Non-pigmented ciliary epithelial cell (primary cell): ENCODE results near the gene ANKRD18A.

Source experiments
- DNase-seq: peaks from one replicate; pipeline ENCODE4 v3.0.0-alpha.2; 2010; ENCODE audit warnings: low read depth

The ANKRD18A gene

GRCh38 chr9:38529317-38529716, 91.1 kb downstream of the ANKRD18A start:
- DNase-seq, result no peak

- DNase-seq, result no peak
Measured at GRCh38 chr9:38527503-38527902, 92.9 kb downstream of the ANKRD18A start.

- DNase-seq, result no peak
Measured at GRCh38 chr9:38526591-38526990, 93.8 kb downstream of the ANKRD18A start.

GRCh38 chr9:38523121-38523520, 97.3 kb downstream of the ANKRD18A start:
- DNase-seq, result no peak

- no peak for DNase-seq
Measured at GRCh38 chr9:38521762-38522161, 98.6 kb downstream of the ANKRD18A start.
